ENCODE data around the gene KIR2DL3.

KIR2DL3 gene

DNA sequence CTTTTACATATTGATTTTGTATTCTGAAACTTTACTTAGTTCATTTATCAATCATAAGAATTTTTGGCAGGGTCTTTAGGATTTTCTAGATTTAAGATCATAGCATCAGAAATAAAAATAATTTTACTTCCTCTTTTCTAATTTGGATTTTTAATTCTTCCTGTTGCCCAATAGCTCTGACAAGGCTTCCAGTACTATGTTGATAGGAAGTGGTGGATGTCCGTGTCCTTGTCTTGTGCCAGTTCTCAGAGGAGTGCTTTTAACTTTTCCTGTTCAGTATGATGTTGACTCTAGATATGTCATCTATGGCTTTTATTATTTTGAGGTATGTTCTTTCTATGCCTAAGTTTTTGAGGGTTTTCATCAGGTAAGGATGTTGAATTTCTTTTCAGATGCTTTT is 57.4 kb downstream of the KIR2DL3 start:
- DNase-seq: no peak
